Bronchial epithelial cell (primary cell): ENCODE data around the gene SHC1. TPM values are rescaled to one million over a fixed set of nuclear protein-coding genes. Genes with fewer than 3 reads are reported as not detected.

Experiments used
- DNase-seq: peaks from one replicate; pipeline ENCODE4 v3.0.0-alpha.2; 2010; ENCODE audit warnings: low read depth
- FAIRE-seq: peaks from 2 replicates; lab custom pipeline; 2011; peaks lifted over from hg19 to GRCh38; lab: Jason Lieb, UNC
- H3K27me3 ChIP-seq: 2 replicates; pipeline ENCODE4 v1.5.1; 2011; ENCODE audit warnings: low read length; ENCODE audit not compliant: control insufficient read depth, insufficient read depth
- H3K36me3 ChIP-seq: 2 replicates; pipeline ENCODE4 v1.5.1; 2011; ENCODE audit warnings: low read length; ENCODE audit not compliant: control insufficient read depth, insufficient read depth
- H3K4me3 ChIP-seq: 2 replicates; pipeline ENCODE4 v1.5.1; 2011; ENCODE audit warnings: mild to moderate bottlenecking, low read depth, low read length, control low read depth
- CTCF ChIP-seq: IDR thresholded peaks from 2 replicates; pipeline ENCODE4 v1.5.1; 2011; ENCODE audit warnings: mild to moderate bottlenecking, moderate library complexity, low read length, control low read depth, inconsistent platforms; ENCODE audit not compliant: insufficient read depth, severe bottlenecking
- total RNA-seq: library from RNA; depleted of rRNA; stranded (reverse); fragments of >200 nt; gene quantifications from 2 replicates; pipeline ENCODE4 v1.2.1, GENCODE V29; 2014

Gene SHC1
- total RNA-seq, 1 donor from 2014 or later = 216 TPM

- no peak for TF ChIP-seq CTCF
- no peaks in the 10 kb centered on the region for H3K27me3 ChIP-seq
- H3K36me3 ChIP-seq = peaks cover 6% of the 10 kb centered on the region
- FAIRE-seq (peak; percentile 62), DNase-seq (no peak)
- H3K4me3 ChIP-seq = no peak overlapping the region
Measured at GRCh38 chr1:154926201-154926600, 44.3 kb downstream of the SHC1 start.

GRCh38 chr1:154925335-154926170 lies 45.0 kb downstream of the SHC1 start:
- Histone ChIP-seq H3K4me3 (no peak overlapping the region), H3K27me3 (no peaks in the 10 kb centered on the region), H3K36me3 (peaks cover 5% of the 10 kb centered on the region)
- no peak for TF ChIP-seq CTCF
- DNase-seq (peak; percentile 69), FAIRE-seq (peak; percentile 81)

- no peak overlapping the region for H3K4me3 ChIP-seq
- DNase-seq = no peak
- FAIRE-seq = no peak
- peaks cover 2% of the 10 kb centered on the region for H3K36me3 ChIP-seq
- TF ChIP-seq CTCF = no peak
- H3K27me3 ChIP-seq = no peaks in the 10 kb centered on the region
Measured at GRCh38 chr1:154923695-154924094, 46.9 kb downstream of the SHC1 start.

- Histone ChIP-seq H3K27me3 (no peaks in the 10 kb centered on the region), H3K36me3 (no peaks in the 10 kb centered on the region), H3K4me3 (no peak overlapping the region)
- TF ChIP-seq CTCF = no peak
- no peak for DNase-seq
- no peak for FAIRE-seq
Measured at GRCh38 chr1:154913273-154913672, 57.3 kb downstream of the SHC1 start.

- Histone ChIP-seq H3K4me3 (no peak overlapping the region), H3K36me3 (no peaks in the 10 kb centered on the region), H3K27me3 (no peaks in the 10 kb centered on the region)
- no peak for FAIRE-seq
- TF ChIP-seq CTCF = no peak
- DNase-seq = no peak
Measured at GRCh38 chr1:154912755-154913154, 57.8 kb downstream of the SHC1 start.

Other genes with a start within 250 kb of the SHC1 start
- gene KCNN3, start 100.5 kb downstream of the SHC1 start, total RNA-seq = under 0.01 TPM in 1 of 2 replicates, not detected in the other
- gene PMVK, start 34.0 kb downstream of the SHC1 start, total RNA-seq = 11.3 and 24.6 TPM in 2 replicates
- 23.7 and 28.3 TPM in 2 replicates for gene PBXIP1, start 14.6 kb downstream of the SHC1 start, total RNA-seq
- 7.4 and 20.0 TPM in 2 replicates for gene PYGO2, start 9.0 kb downstream of the SHC1 start, total RNA-seq
- gene CKS1B, start 3.9 kb upstream of the SHC1 start, total RNA-seq = 56.3 and 76.9 TPM in 2 replicates
- gene FLAD1, start 12.6 kb upstream of the SHC1 start, total RNA-seq = 40.8 and 49.3 TPM in 2 replicates
- 0.51 TPM in 1 of 2 replicates, not detected in the other for gene LENEP, start 22.8 kb upstream of the SHC1 start, total RNA-seq
- gene ZBTB7B, start 32.1 kb upstream of the SHC1 start, total RNA-seq = 46.1 and 112 TPM in 2 replicates
- gene DCST2, start 63.0 kb upstream of the SHC1 start, total RNA-seq = under 0.01 and 0.13 TPM in 2 replicates
- not detected in 2 replicates for gene DCST1, start 63.1 kb upstream of the SHC1 start, total RNA-seq
- gene ADAM15, start 80.6 kb upstream of the SHC1 start, total RNA-seq = 181 and 322 TPM in 2 replicates
- 8.7 and 12.9 TPM in 2 replicates for gene EFNA4, start 93.0 kb upstream of the SHC1 start, total RNA-seq
- gene EFNA3, start 108.1 kb upstream of the SHC1 start, total RNA-seq = 3.7 and 11.9 TPM in 2 replicates
- gene EFNA1, start 157.1 kb upstream of the SHC1 start, total RNA-seq = 31.9 and 54.3 TPM in 2 replicates
- gene SLC50A1, start 165.1 kb upstream of the SHC1 start, total RNA-seq = 149 and 161 TPM in 2 replicates
- 37.4 and 43.5 TPM in 2 replicates for gene DPM3, start 169.8 kb upstream of the SHC1 start, total RNA-seq
- gene KRTCAP2, start 202.6 kb upstream of the SHC1 start, total RNA-seq = 76.3 and 133 TPM in 2 replicates
- gene TRIM46, start 203.1 kb upstream of the SHC1 start, total RNA-seq = 0.26 and 0.64 TPM in 2 replicates
- 16.3 and 19.6 TPM in 2 replicates for gene THBS3, start 237.2 kb upstream of the SHC1 start, total RNA-seq
- 48.4 and 49.5 TPM in 2 replicates for gene MTX1, start 237.9 kb upstream of the SHC1 start, total RNA-seq